IPS-20b (cell line): Measurements from ENCODE around the gene TMPRSS9.
"Not testable (repeated sequence)": the region's sequence is repeated elsewhere in the genome, so short reads cannot be mapped to it uniquely, and the experiment has no call there.

ENCODE experiments used
- H3K27ac ChIP-seq: one replicate; pipeline ENCODE4 v1.5.1; 2013; ENCODE audit warnings: low read length
- H3K27me3 ChIP-seq: 2 replicates; pipeline ENCODE4 v1.6.1; 2013; ENCODE audit warnings: mild to moderate bottlenecking, low read length, inconsistent platforms; ENCODE audit not compliant: insufficient read depth
- H3K36me3 ChIP-seq: 2 replicates; pipeline ENCODE4 v1.6.1; 2013; ENCODE audit warnings: low read depth, mild to moderate bottlenecking, inconsistent platforms, low read length, moderate library complexity; ENCODE audit not compliant: insufficient read depth
- H3K4me1 ChIP-seq: 2 replicates; pipeline ENCODE4 v1.6.1; 2013; ENCODE audit warnings: mild to moderate bottlenecking, control low read depth, inconsistent platforms, low read length, moderate library complexity; ENCODE audit not compliant: insufficient read depth
- H3K4me3 ChIP-seq: 2 replicates; pipeline ENCODE4 v1.5.1; 2013; ENCODE audit warnings: mild to moderate bottlenecking, low read length, inconsistent platforms
- H3K9ac ChIP-seq: 2 replicates; pipeline ENCODE4 v1.6.1; 2013; ENCODE audit warnings: low read depth, mild to moderate bottlenecking, inconsistent platforms, low read length, moderate library complexity
- H3K9me3 ChIP-seq: 2 replicates; pipeline ENCODE4 v1.6.1; 2013; ENCODE audit warnings: mild to moderate bottlenecking, low read depth, low read length, inconsistent platforms; ENCODE audit not compliant: insufficient read depth

Gene TMPRSS9

DNA sequence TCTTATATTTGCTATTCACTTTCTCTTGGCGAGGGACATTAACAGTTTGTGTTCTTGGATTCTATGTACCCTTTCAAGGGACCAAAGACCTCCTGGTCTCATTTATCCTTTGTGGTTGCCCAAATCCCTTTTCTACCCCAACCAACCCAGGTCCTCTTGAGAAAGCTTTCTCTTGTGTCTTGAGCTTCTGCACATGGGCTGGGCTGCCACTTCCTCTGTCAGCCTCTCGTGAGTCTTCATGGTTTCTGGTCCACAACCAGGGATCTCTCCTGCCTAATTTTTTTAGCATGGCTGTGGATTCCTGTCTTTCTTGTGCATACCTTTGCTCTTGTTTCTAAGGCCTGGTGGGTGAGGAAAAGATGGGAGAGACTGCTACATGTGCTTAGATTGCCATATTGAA lies 52.4 kb downstream of the TMPRSS9 start:
- Histone ChIP-seq H3K4me3 (no peak overlapping the region), H3K4me1 (no peaks in the 10 kb centered on the region), H3K36me3 (no peaks in the 10 kb centered on the region), H3K9ac (no peak overlapping the region), H3K9me3 (no peaks in the 10 kb centered on the region), H3K27ac (no peak overlapping the region), H3K27me3 (peaks cover 8% of the 10 kb centered on the region; the same call in 1 of the 2 replicates)

- Histone ChIP-seq H3K36me3 (no peaks in the 10 kb centered on the region), H3K27me3 (peaks cover 8% of the 10 kb centered on the region; the same call in 1 of the 2 replicates), H3K9me3 (no peaks in the 10 kb centered on the region), H3K4me1 (no peaks in the 10 kb centered on the region), H3K27ac (no peak overlapping the region), H3K9ac (no peak overlapping the region), H3K4me3 (no peak overlapping the region)
Measured at GRCh38 chr19:2413159-2413558, 53.1 kb downstream of the TMPRSS9 start.

DNA sequence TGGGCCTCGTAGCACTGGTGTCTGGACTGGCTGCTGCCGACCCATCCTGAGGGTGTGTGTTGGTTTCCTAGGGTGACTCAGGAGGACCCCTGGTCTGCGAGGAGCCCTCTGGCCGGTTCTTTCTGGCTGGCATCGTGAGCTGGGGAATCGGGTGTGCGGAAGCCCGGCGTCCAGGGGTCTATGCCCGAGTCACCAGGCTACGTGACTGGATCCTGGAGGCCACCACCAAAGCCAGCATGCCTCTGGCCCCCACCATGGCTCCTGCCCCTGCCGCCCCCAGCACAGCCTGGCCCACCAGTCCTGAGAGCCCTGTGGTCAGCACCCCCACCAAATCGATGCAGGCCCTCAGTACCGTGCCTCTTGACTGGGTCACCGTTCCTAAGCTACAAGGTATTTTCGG lies 53.6 kb downstream of the TMPRSS9 start:
- H3K27me3 ChIP-seq: peaks cover 8% of the 10 kb centered on the region; the same call in 1 of the 2 replicates
- H3K9ac ChIP-seq: no peak overlapping the region
- no peak overlapping the region for H3K4me3 ChIP-seq
- H3K27ac ChIP-seq: no peak overlapping the region
- H3K4me1 ChIP-seq: no peaks in the 10 kb centered on the region
- H3K9me3 ChIP-seq: no peaks in the 10 kb centered on the region
- no peaks in the 10 kb centered on the region for H3K36me3 ChIP-seq

DNA sequence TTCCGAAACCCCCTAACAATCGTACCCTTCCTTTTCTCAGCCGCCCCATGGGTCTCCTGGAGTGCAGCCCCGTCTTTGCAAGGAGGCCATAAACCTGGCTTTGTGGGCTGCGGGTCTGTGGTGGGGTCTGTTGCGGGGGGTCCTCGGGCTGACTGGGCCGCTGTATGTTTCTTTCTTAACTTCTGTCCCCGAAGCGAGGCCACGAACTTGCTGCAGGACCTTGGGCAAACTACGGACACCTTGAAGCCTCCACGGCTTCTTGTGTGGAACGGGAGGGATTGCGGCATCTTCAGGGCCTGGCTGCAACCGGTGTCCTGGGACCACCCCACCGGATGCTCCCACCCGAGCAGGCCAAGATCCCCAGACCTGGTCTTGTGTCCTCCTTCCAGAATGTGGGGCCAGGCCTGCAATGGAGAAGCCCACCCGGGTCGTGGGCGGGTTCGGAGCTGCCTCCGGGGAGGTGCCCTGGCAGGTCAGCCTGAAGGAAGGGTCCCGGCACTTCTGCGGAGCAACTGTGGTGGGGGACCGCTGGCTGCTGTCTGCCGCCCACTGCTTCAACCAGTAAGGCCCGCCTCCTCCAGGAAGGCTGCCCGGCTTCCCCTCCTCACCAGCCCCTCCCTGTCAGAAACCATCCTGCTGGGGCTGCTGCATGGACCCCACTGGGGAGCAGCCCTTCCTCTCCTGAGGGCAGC lies 55.4 kb downstream of the TMPRSS9 start:
- no peaks in the 10 kb centered on the region for H3K9me3 ChIP-seq
- no peak overlapping the region for H3K27ac ChIP-seq
- no peak overlapping the region for H3K9ac ChIP-seq
- no peaks in the 10 kb centered on the region for H3K36me3 ChIP-seq
- peaks cover 8% of the 10 kb centered on the region; the same call in 1 of the 2 replicates for H3K27me3 ChIP-seq
- no peak overlapping the region for H3K4me3 ChIP-seq
- H3K4me1 ChIP-seq: no peaks in the 10 kb centered on the region

GRCh38 chr19:2415973-2416319 lies 55.9 kb downstream of the TMPRSS9 start:
- Histone ChIP-seq H3K9ac (no peak overlapping the region), H3K4me1 (no peaks in the 10 kb centered on the region), H3K4me3 (no peak overlapping the region), H3K36me3 (no peaks in the 10 kb centered on the region), H3K27ac (no peak overlapping the region), H3K27me3 (peaks cover 8% of the 10 kb centered on the region; the same call in 1 of the 2 replicates), H3K9me3 (no peaks in the 10 kb centered on the region)

DNA sequence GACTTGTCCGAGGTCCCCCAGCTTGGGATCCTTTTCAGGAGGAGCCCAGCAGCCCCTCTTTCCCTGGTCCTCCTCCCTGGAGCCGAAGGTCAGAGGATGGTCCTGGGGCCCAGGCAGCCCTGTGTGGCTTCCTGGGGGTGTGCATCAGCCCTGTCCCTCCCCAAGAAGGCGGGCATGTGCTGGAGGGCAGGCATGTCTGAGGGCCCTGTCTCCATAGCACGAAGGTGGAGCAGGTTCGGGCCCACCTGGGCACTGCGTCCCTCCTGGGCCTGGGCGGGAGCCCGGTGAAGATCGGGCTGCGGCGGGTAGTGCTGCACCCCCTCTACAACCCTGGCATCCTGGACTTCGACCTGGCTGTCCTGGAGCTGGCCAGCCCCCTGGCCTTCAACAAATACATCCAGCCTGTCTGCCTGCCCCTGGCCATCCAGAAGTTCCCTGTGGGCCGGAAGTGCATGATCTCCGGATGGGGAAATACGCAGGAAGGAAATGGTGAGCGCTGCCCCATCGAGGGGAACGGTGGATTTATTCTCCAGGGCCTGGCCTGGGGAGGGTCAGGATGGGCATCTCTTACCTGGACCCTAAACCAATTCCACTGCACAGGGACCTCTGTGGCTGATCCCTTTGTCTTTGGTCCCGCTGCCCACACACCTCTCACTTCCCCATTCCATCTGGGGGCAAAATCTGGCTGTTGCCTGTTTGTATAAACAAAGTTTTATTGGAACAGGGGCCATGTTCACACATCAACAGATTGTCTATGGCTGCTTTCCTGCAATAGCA lies 56.4 kb downstream of the TMPRSS9 start:
- peaks cover 8% of the 10 kb centered on the region; the same call in 1 of the 2 replicates for H3K27me3 ChIP-seq
- no peaks in the 10 kb centered on the region for H3K4me1 ChIP-seq
- no peaks in the 10 kb centered on the region for H3K9me3 ChIP-seq
- no peak overlapping the region for H3K9ac ChIP-seq
- no peak overlapping the region for H3K27ac ChIP-seq
- H3K4me3 ChIP-seq: no peak overlapping the region
- H3K36me3 ChIP-seq: no peaks in the 10 kb centered on the region

GRCh38 chr19:2417436-2417835 lies 57.4 kb downstream of the TMPRSS9 start:
- not testable (repeated sequence) for H3K4me1 ChIP-seq, H3K9me3 ChIP-seq, H3K27me3 ChIP-seq, H3K9ac ChIP-seq, H3K36me3 ChIP-seq, H3K27ac ChIP-seq, H3K4me3 ChIP-seq

DNA sequence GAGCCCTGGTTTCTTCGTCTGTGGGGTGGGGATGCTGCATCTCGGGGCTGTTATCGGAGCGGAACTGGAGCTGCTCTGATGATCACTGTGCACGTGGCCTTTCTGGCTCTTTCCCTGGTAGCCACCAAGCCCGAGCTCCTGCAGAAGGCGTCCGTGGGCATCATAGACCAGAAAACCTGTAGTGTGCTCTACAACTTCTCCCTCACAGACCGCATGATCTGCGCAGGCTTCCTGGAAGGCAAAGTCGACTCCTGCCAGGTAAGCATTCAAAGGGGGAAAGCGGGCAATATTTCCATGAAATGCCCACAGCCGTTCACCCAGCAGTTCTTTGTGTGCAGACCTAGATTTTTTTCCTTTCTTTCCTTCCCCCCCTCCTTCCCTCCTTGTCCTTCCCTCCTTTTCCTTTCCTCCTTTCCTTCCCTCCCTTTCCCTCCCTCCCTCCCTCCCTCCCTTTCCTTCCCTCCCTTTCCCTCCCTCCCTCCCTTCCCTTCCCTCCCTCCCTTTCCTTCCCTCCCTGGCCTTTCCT lies 57.9 kb downstream of the TMPRSS9 start:
- Histone ChIP-seq H3K4me3 (no peak overlapping the region), H3K9ac (no peak overlapping the region), H3K36me3 (no peaks in the 10 kb centered on the region), H3K27ac (no peak overlapping the region), H3K9me3 (no peaks in the 10 kb centered on the region), H3K4me1 (no peaks in the 10 kb centered on the region), H3K27me3 (no peaks in the 10 kb centered on the region; the same call in 1 of the 2 replicates)

DNA sequence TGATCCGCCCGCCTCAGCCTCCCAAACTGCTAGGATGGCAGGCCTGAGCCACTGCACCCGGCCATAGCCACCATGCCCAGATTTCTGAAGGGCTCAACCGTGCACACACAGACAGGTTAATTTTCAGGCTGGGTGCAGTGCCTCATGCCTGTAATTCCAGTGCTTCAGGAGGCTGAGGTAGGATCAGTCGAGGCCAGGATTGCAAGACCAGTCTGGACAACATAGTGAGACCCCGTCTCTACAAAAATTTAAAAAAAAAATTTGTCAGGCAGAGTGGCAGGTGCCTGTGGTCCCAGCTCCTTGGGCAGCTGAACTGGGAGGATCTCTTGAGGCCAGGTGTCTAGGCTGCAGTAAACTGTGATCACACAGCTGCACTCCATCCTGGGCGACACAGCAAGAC lies 59.7 kb downstream of the TMPRSS9 start:
- Histone ChIP-seq H3K9ac (no peak overlapping the region), H3K27ac (no peak overlapping the region), H3K4me1 (no peaks in the 10 kb centered on the region), H3K36me3 (no peaks in the 10 kb centered on the region), H3K27me3 (no peaks in the 10 kb centered on the region), H3K4me3 (no peak overlapping the region), H3K9me3 (no peaks in the 10 kb centered on the region)

- H3K27ac ChIP-seq: no peak overlapping the region
- H3K9ac ChIP-seq: no peak overlapping the region
- H3K9me3 ChIP-seq: no peaks in the 10 kb centered on the region
- H3K36me3 ChIP-seq: no peaks in the 10 kb centered on the region
- no peaks in the 10 kb centered on the region for H3K4me1 ChIP-seq
- H3K4me3 ChIP-seq: no peak overlapping the region
- no peaks in the 10 kb centered on the region for H3K27me3 ChIP-seq
Measured at GRCh38 chr19:2420490-2420889, 60.4 kb downstream of the TMPRSS9 start.

DNA sequence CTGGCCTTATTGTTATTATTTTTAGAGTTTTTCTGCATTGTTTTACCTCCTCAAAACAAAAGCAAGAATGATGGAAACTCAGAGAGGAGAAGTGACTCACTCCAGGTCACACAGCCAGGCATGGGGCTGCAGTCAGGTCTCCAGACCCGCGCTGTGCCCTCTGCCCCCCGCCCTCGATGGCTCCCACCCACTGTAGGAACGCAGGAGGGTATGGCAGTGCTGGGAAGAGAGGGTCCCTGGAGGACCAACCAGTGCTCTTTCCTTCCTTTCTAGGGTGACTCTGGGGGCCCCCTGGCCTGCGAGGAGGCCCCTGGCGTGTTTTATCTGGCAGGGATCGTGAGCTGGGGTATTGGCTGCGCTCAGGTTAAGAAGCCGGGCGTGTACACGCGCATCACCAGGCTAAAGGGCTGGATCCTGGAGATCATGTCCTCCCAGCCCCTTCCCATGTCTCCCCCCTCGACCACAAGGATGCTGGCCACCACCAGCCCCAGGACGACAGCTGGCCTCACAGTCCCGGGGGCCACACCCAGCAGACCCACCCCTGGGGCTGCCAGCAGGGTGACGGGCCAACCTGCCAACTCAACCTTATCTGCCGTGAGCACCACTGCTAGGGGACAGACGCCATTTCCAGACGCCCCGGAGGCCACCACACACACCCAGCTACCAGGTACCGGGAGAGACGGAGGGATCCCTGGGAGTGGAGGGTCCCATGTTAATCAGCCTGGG lies 61.7 kb downstream of the TMPRSS9 start:
- no peaks in the 10 kb centered on the region for H3K9me3 ChIP-seq
- H3K27ac ChIP-seq: no peak overlapping the region
- H3K36me3 ChIP-seq: no peaks in the 10 kb centered on the region; the same call in 1 of the 2 replicates
- H3K27me3 ChIP-seq: no peaks in the 10 kb centered on the region
- no peaks in the 10 kb centered on the region for H3K4me1 ChIP-seq
- no peak overlapping the region for H3K9ac ChIP-seq
- no peak overlapping the region for H3K4me3 ChIP-seq
